GM18520 (cell line): ENCODE measurements around the gene HLX.

ENCODE experiments used
- ATAC-seq: cut with Tn5 transposase; IDR thresholded peaks from one replicate; pipeline ENCODE4 v1.9.1; 2021; ENCODE audit not compliant: unreplicated experiment

HLX gene

GRCh38 chr1:220879076-220879508, at the start of gene HLX:
HLX (plus strand) TSS chr1:220879443; CDS start chr1:220879858, 415 bp downstream.
- ATAC-seq = peak; percentile 56

- ATAC-seq = no peak
Measured at GRCh38 chr1:220833436-220833835, 45.8 kb upstream of the HLX start.

- no peak for ATAC-seq
Measured at GRCh38 chr1:220834155-220834870, 44.9 kb upstream of the HLX start.

GRCh38 chr1:220838578-220838977, 40.7 kb upstream of the HLX start:
- no peak for ATAC-seq

GRCh38 chr1:220839474-220839873, 39.8 kb upstream of the HLX start:
- ATAC-seq = no peak

- ATAC-seq = no peak
Measured at GRCh38 chr1:220841293-220841692, 38.0 kb upstream of the HLX start.

- no peak for ATAC-seq
Measured at GRCh38 chr1:220843481-220844011, 35.7 kb upstream of the HLX start.

GRCh38 chr1:220852408-220852807, 26.8 kb upstream of the HLX start:
- no peak for ATAC-seq

GRCh38 chr1:220872296-220872695, 6.9 kb upstream of the HLX start:
- ATAC-seq = no peak

GRCh38 chr1:220873087-220873486, 6.2 kb upstream of the HLX start:
- no peak for ATAC-seq

GRCh38 chr1:220873868-220874655, 5.2 kb upstream of the HLX start:
- no peak for ATAC-seq

GRCh38 chr1:220875260-220875659, 4.0 kb upstream of the HLX start:
- ATAC-seq = no peak

- ATAC-seq = no peak
Measured at GRCh38 chr1:220876511-220877376, 2.5 kb upstream of the HLX start.

GRCh38 chr1:220877377-220878095, 1.7 kb upstream of the HLX start:
- no peak for ATAC-seq

GRCh38 chr1:220878191-220879075, 810 bp upstream of the HLX start:
- ATAC-seq = no peak

- ATAC-seq = peak; percentile 25
Measured at GRCh38 chr1:220879509-220880361, 492 bp downstream of the HLX start.

GRCh38 chr1:220880362-220880670, 1.1 kb downstream of the HLX start:
- no peak for ATAC-seq

- ATAC-seq = no peak
Measured at GRCh38 chr1:220880726-220881506, 1.7 kb downstream of the HLX start.
